Measurements from ENCODE around the gene ADAMTS12.

DNA sequence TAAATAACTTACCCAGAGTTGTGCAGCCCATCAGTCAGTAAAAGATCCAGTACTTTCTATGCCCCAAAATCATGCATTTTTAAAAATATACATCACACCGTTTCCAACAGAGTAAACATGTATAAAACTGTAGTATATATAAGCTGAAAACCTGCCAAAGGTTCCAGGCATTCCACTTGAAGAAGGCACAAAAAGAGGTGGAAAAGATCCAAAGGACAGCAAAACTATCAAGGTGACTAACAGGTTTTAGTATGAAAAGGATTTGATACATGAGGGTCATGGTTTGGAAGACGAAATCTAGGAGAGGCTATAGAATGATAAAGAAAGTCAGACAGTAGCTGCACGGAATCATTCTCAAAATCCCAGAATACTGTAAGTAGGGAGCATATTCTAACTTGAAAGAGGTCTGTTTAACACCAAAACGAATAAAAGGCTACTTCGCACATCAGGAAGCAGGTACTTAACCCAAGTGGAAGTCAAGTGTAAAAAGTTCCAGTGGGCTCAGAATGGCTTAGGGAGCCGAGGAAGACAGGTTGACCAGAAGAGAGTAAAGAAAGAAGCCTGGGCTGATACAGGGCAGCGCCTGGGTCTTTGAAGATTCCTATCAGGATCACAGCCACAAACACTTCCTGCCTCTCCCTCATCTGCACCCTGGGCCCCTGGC is 207.2 kb downstream of the ADAMTS12 start:
- TF ChIP-seq POLR2AphosphoS5 (IDR thresholded peaks at IDR 0.05; ENCODE audit: low read depth, low read length) = no peak
- TF ChIP-seq POLR2A (IDR thresholded peaks at IDR 0.05; ENCODE audit: low read depth, low read length) = no peak
